Mesothelial cell of epicardium (in vitro differentiated cells): ENCODE data around the gene EDA2R. TPM values are rescaled to one million over a fixed set of nuclear protein-coding genes. Genes with fewer than 3 reads are reported as not detected.

ENCODE experiments used
- DNase-seq, 2 experiments: peaks; one replicate each; pipeline ENCODE4 v3.0.0; 2021; ENCODE audit warnings: low spot score in 2 of 2; ENCODE audit not compliant: unreplicated experiment in 2 of 2
- H3K27ac Mint-ChIP-seq: 2 replicates; pipeline ENCODE4 v1.8.0; 2021; ENCODE audit warnings: mixed read lengths
- H3K27me3 Mint-ChIP-seq: 2 replicates; pipeline ENCODE4 v1.8.0; 2021; ENCODE audit warnings: low read depth, mixed read lengths
- H3K36me3 Mint-ChIP-seq: 2 replicates; pipeline ENCODE4 v1.8.0; 2021; ENCODE audit warnings: mixed read lengths
- H3K4me1 Mint-ChIP-seq: 2 replicates; pipeline ENCODE4 v1.8.0; 2021; ENCODE audit warnings: mixed read lengths
- H3K4me3 Mint-ChIP-seq: 2 replicates; pipeline ENCODE4 v1.8.0; 2021; ENCODE audit warnings: mild to moderate bottlenecking, moderate library complexity, mixed read lengths
- H3K9me3 Mint-ChIP-seq: 2 replicates; pipeline ENCODE4 v1.8.0; 2021; ENCODE audit warnings: mixed read lengths
- total RNA-seq: library from RNA; stranded (reverse); gene quantifications from 3 replicates; pipeline ENCODE4 v1.2.1, GENCODE V29; 2021
- TF ChIP-seq, protein P1 (sequence below): fragments of 200-600 bp; sonication (generic); IDR thresholded peaks from one replicate; pipeline ENCODE4 v1.5.0; 2021; ENCODE audit warnings: antibody characterized with exemption; ENCODE audit not compliant: unreplicated experiment

The EDA2R gene
- total RNA-seq, 1 donor from 2014 or later: 13.6 TPM

- Mint-ChIP-seq H3K27me3 (no peaks in the 10 kb centered on the region), H3K9me3 (peaks cover 64% of the 10 kb centered on the region), H3K4me1 (no peaks in the 10 kb centered on the region), H3K4me3 (no peak overlapping the region), H3K27ac (no peak overlapping the region), H3K36me3 (no peaks in the 10 kb centered on the region)
- TF ChIP-seq, protein P1, sequence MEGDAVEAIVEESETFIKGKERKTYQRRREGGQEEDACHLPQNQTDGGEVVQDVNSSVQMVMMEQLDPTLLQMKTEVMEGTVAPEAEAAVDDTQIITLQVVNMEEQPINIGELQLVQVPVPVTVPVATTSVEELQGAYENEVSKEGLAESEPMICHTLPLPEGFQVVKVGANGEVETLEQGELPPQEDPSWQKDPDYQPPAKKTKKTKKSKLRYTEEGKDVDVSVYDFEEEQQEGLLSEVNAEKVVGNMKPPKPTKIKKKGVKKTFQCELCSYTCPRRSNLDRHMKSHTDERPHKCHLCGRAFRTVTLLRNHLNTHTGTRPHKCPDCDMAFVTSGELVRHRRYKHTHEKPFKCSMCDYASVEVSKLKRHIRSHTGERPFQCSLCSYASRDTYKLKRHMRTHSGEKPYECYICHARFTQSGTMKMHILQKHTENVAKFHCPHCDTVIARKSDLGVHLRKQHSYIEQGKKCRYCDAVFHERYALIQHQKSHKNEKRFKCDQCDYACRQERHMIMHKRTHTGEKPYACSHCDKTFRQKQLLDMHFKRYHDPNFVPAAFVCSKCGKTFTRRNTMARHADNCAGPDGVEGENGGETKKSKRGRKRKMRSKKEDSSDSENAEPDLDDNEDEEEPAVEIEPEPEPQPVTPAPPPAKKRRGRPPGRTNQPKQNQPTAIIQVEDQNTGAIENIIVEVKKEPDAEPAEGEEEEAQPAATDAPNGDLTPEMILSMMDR: no peak
- no peak for DNase-seq
Observed at GRCh38 chrX:66547847-66548369, 91.0 kb downstream of the EDA2R start.
